Right kidney (tissue), 1 donor: ENCODE measurements around the gene FAM135A.
A peak's percentile ranks its signal among the peaks of the same experiment; 100 is the strongest.
"Not testable (repeated sequence)": the region's sequence is repeated elsewhere in the genome, so short reads cannot be mapped to it uniquely, and the experiment has no call there.

Source experiments
- DNase-seq: peaks from one replicate; pipeline ENCODE4 v3.0.0-alpha.2; 2016

Gene FAM135A

GRCh38 chr6:70547313-70547712, 134.0 kb downstream of the FAM135A start:
- DNase-seq: no peak

GRCh38 chr6:70547905-70548304, 134.6 kb downstream of the FAM135A start:
- DNase-seq: no peak

- no peak for DNase-seq
Observed at GRCh38 chr6:70549327-70549726, 136.0 kb downstream of the FAM135A start.

- DNase-seq: no peak
Observed at GRCh38 chr6:70551566-70551965, 138.3 kb downstream of the FAM135A start.

GRCh38 chr6:70552286-70552940, 139.1 kb downstream of the FAM135A start:
- DNase-seq: not testable (repeated sequence)

- DNase-seq: no peak
Observed at GRCh38 chr6:70552974-70553373, 139.7 kb downstream of the FAM135A start.

- DNase-seq: no peak
Observed at GRCh38 chr6:70557998-70558397, 144.7 kb downstream of the FAM135A start.

- DNase-seq: not testable (repeated sequence)
Observed at GRCh38 chr6:70562401-70562800, 149.1 kb downstream of the FAM135A start.

- DNase-seq: no peak
Observed at GRCh38 chr6:70563530-70563929, 150.2 kb downstream of the FAM135A start.

- DNase-seq: peak; percentile 97
Observed at GRCh38 chr6:70566751-70567382, 153.6 kb downstream of the FAM135A start, which contains the start of gene SDHAF4. Gene SDHAF4 (plus strand): TSS chr6:70566930. CDS start chr6:70566941, 11 bp downstream.

- no peak for DNase-seq
Observed at GRCh38 chr6:70574643-70575042, 161.3 kb downstream of the FAM135A start.

- DNase-seq: no peak
Observed at GRCh38 chr6:70575899-70576495, 162.7 kb downstream of the FAM135A start.

- no peak for DNase-seq
Observed at GRCh38 chr6:70586114-70586513, 172.8 kb downstream of the FAM135A start.

GRCh38 chr6:70590400-70590799, 177.1 kb downstream of the FAM135A start:
- DNase-seq: no peak

- DNase-seq: no peak
Observed at GRCh38 chr6:70592391-70593117, 179.2 kb downstream of the FAM135A start.

GRCh38 chr6:70593118-70593486, 179.8 kb downstream of the FAM135A start:
- DNase-seq: no peak

- no peak for DNase-seq
Observed at GRCh38 chr6:70599187-70599586, 185.9 kb downstream of the FAM135A start.

GRCh38 chr6:70601014-70601413, 187.7 kb downstream of the FAM135A start:
- no peak for DNase-seq

- DNase-seq: no peak
Observed at GRCh38 chr6:70604254-70604653, 190.9 kb downstream of the FAM135A start.

- DNase-seq: not testable (repeated sequence)
Observed at GRCh38 chr6:70607371-70607770, 194.1 kb downstream of the FAM135A start.

GRCh38 chr6:70609181-70609580, 195.9 kb downstream of the FAM135A start:
- DNase-seq: not testable (repeated sequence)
